GM12878 (cell line): ENCODE measurements around the gene ASB15.

Experiments used
- CTCF ChIP-seq, 3 experiments: IDR thresholded peaks in 2 of 3; conservative IDR thresholded peaks in 1 of 3; 2 replicates each; pipeline ENCODE4 v1.5.1; 2011; ENCODE audit warnings: low read depth in 3 of 3, low read length in 3 of 3, mild to moderate bottlenecking in 3 of 3, control low read depth in 2 of 3, moderate library complexity in 2 of 3, inconsistent platforms in 1 of 3, mixed read lengths in 1 of 3; ENCODE audit not compliant: control insufficient read depth in 2 of 3, insufficient read depth in 1 of 3; ENCODE audit errors: extremely low read depth in 1 of 3
- MYC ChIP-seq: IDR thresholded peaks from 2 replicates; pipeline ENCODE4 v1.6.1; 2011; ENCODE audit warnings: mild to moderate bottlenecking, low read length, moderate library complexity, inconsistent platforms; ENCODE audit not compliant: insufficient read depth, insufficient replicate concordance, insufficient read length, severe bottlenecking
- POLR2AphosphoS2 ChIP-seq: IDR thresholded peaks from 2 replicates; pipeline ENCODE4 v1.6.1; 2011; ENCODE audit warnings: low read depth, mild to moderate bottlenecking, low read length, improper control_type of control experiment, moderate library complexity
- USF2 ChIP-seq: IDR thresholded peaks from 2 replicates; pipeline ENCODE4 v1.6.1; 2011; ENCODE audit warnings: low read depth, low read length, improper control_type of control experiment, borderline replicate concordance

- TF ChIP-seq CTCF (IDR thresholded peaks at IDR 0.05 in 2 of 3, conservative IDR thresholded peaks at IDR 0.05 in 1 of 3; ENCODE audit: control insufficient read depth in 2 of 3, extremely low read depth in 1 of 3, insufficient read depth in 1 of 3, low read depth in 3 of 3, low read length in 3 of 3) (no peak), USF2 (no peak), MYC (no peak), POLR2AphosphoS2 (no peak)
Measured at GRCh38 chr7:123557016-123557397, 44.6 kb upstream of the ASB15 start.
